ENCODE measurements around the gene PNMT. TPM values are rescaled to one million over a fixed set of nuclear protein-coding genes. Genes with fewer than 3 reads are reported as not detected.
A peak's percentile ranks its signal among the peaks of the same experiment; 100 is the strongest.

The PNMT gene
- total and polyA plus RNA-seq, 2 of the 13 experiments (the other 11 are each of a cell fraction or from before 2014, with no cell fraction given): 0.25 TPM; not detected in 1

DNA sequence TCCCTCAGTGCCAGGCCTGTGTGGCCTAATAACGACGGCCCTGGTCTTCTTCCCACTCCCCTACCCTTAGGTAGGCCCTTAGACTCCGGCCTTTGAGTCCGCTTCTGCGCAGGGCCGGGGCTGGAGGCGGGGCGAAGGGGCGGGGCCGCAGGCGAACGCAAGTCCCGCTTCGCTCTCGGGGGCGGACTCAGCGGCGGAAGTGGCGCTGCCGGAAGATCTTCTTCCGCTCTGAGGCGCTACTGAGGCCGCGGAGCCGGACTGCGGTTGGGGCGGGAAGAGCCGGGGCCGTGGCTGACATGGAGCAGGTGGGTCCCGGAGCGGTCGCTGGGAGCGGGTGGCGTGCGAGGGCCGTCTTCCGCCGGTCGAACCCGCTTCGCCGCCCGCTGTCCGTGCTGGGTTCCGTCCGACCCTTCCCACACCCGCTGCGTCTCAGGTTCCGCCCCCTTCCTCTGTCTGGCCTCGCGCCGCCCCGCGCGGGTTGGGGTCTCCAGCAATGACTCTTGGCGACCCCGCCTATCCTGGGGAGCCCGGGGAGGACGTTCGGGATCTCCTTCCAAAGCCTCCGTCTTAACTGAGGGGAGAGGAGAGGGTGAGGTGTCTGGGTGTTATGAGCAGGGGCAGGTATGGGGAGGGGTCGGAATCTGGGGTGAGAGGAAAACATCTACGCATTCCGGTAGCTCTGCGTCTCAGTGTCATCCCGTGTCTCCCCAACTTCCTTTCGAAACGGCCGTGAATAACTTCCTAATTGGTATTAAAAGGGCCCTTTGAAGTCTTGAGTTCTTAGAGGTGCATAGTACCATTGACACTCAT lies 31.1 kb upstream of the PNMT start, which contains the start of gene STARD3 (continued):
- TF ChIP-seq CHCHD3 (CRISPR knock-in tag; IDR thresholded peaks at IDR 0.05): peak; percentile 81; the same call in 1 of the 2 replicates
- 0 out of 2 replicates have a peak, but pooled peaks have one; percentile 74 for TF ChIP-seq CAMTA2 (CRISPR knock-in tag; IDR thresholded peaks at IDR 0.05; ENCODE audit: borderline replicate concordance)
- TF ChIP-seq POGZ (CRISPR knock-in tag; IDR thresholded peaks at IDR 0.05): peak; percentile 77
- TF ChIP-seq ZNF607 (CRISPR knock-in tag; IDR thresholded peaks at IDR 0.05; ENCODE audit: borderline replicate concordance): peak; percentile 84; the same call in 1 of the 2 replicates
- no peak for TF ChIP-seq ZFAT (CRISPR knock-in tag; conservative IDR thresholded peaks at IDR 0.05)
- TF ChIP-seq ZNF143 (CRISPR knock-in tag; IDR thresholded peaks at IDR 0.05): 0 out of 2 replicates have a peak, but pooled peaks have one; percentile 33
- no peak for TF ChIP-seq SMARCC2 (IDR thresholded peaks at IDR 0.05)
- TF ChIP-seq HNRNPL (IDR thresholded peaks at IDR 0.05; ENCODE audit: low read depth, low read length): 0 out of 2 replicates have a peak, but pooled peaks have one; percentile 25
- TF ChIP-seq CTCF (CRISPR knock-in tag; IDR thresholded peaks at IDR 0.05): peak; percentile 66
- TF ChIP-seq THAP9 (CRISPR knock-in tag; IDR thresholded peaks at IDR 0.05; ENCODE audit: borderline replicate concordance): peak; percentile 86; the same call in 1 of the 2 replicates
- no peak for TF ChIP-seq CEBPB (IDR thresholded peaks at IDR 0.05; ENCODE audit: borderline replicate concordance, low read depth, low read length)
- TF ChIP-seq ZNF235 (CRISPR knock-in tag; IDR thresholded peaks at IDR 0.05; ENCODE audit: borderline replicate concordance): peak; percentile 98; the same call in 1 of the 2 replicates
- TF ChIP-seq ZNF546 (CRISPR knock-in tag; conservative IDR thresholded peaks at IDR 0.05): 0 out of 2 replicates have a peak, but pooled peaks have one; percentile 48
- TF ChIP-seq HES4 (CRISPR knock-in tag; IDR thresholded peaks at IDR 0.05; ENCODE audit: borderline replicate concordance): 0 out of 2 replicates have a peak, but pooled peaks have one; percentile 24
- TF ChIP-seq EHMT2 (IDR thresholded peaks at IDR 0.05; ENCODE audit: borderline replicate concordance, low read depth, low read length): no peak
- TF ChIP-seq PHF21A (CRISPR knock-in tag; IDR thresholded peaks at IDR 0.05): 0 out of 2 replicates have a peak, but pooled peaks have one; percentile 17
- TF ChIP-seq, protein P1, sequence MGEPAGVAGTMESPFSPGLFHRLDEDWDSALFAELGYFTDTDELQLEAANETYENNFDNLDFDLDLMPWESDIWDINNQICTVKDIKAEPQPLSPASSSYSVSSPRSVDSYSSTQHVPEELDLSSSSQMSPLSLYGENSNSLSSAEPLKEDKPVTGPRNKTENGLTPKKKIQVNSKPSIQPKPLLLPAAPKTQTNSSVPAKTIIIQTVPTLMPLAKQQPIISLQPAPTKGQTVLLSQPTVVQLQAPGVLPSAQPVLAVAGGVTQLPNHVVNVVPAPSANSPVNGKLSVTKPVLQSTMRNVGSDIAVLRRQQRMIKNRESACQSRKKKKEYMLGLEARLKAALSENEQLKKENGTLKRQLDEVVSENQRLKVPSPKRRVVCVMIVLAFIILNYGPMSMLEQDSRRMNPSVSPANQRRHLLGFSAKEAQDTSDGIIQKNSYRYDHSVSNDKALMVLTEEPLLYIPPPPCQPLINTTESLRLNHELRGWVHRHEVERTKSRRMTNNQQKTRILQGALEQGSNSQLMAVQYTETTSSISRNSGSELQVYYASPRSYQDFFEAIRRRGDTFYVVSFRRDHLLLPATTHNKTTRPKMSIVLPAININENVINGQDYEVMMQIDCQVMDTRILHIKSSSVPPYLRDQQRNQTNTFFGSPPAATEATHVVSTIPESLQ (CRISPR knock-in tag; conservative IDR thresholded peaks at IDR 0.05): no peak
- no peak for TF ChIP-seq HNRNPUL1 (IDR thresholded peaks at IDR 0.05; ENCODE audit: low read depth, low read length)
- TF ChIP-seq NAIF1 (CRISPR knock-in tag; IDR thresholded peaks at IDR 0.05; ENCODE audit: borderline replicate concordance): no peak
- TF ChIP-seq TBX3 (IDR thresholded peaks at IDR 0.05; ENCODE audit: borderline replicate concordance): peak; percentile 48
- TF ChIP-seq ZNF775 (CRISPR knock-in tag; IDR thresholded peaks at IDR 0.05; ENCODE audit: borderline replicate concordance): peak; percentile 81; the same call in 1 of the 2 replicates
- TF ChIP-seq CCDC6 (CRISPR knock-in tag; IDR thresholded peaks at IDR 0.05): 0 out of 2 replicates have a peak, but pooled peaks have one; percentile 76
